ENCODE data around the gene ARMC6. TPM values are rescaled to one million over a fixed set of nuclear protein-coding genes. Genes with fewer than 3 reads are reported as not detected.

The ARMC6 gene
- polyA plus RNA-seq (2013, experiment 1 of 2), result 13.3 TPM
- polyA plus RNA-seq (2013, experiment 2 of 2), result 13.5 TPM

DNA sequence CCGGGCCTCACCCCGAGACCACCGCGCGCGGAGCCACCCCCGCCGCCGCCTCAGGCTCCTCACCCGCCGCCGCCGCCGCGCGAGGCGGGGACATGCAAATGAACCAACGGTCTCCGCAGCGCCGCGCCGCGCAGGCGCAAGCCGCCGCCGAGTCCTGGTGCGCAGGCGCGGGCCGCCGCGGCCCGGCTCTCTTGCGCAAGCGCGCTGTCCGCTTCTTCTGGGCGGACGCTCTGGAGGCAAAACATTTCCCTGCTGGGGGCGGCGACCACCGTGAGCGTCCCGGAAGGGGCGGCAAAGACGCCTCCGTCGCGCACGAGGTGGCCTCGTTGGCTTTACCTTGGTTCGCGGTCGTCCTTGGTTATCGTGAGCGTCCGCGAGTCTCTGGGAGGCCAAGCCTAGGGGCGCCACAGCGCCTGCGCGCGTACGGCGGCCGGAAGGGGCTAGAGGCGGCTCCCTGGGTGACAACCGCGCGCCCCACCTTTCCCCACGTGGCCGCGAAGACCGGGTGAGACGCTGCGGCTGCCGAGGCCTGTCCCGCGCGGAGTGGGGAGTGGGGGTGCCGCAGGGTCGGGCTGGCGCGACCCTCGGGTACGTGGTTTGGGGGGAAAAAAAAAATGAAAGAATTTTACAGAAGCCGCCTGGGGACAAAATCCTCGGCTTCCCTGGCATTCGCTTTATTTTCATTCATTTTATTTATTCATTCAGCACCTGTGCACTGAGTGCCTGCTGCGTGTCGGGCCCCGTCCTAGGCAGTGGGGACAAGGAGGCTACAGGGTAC lies at the start of gene ARMC6, which contains the start of gene SUGP2:
ARMC6 (plus strand) TSS at position 178 of the 778 bp plus-strand sequence. CDS start 607 bp downstream, outside the sequence.
SUGP2 (minus strand) TSS at position 92 of the 778 bp plus-strand sequence. CDS start 2,446 bp downstream, outside the sequence.
- peak within 1 kb of the TSS; percentile 84 for H2BK120ac ChIP-seq (ENCODE audit: low read depth, low read length)
- peak within 1 kb of the TSS; percentile 98 for H2BK5ac ChIP-seq (ENCODE audit: low read depth, low read length, poor library complexity, severe bottlenecking)
- peak within 1 kb of the TSS in 1 of 2 experiments; percentile 91 for H3K23ac ChIP-seq (ENCODE audit: low read length in 2 of 2)
- peak within 1 kb of the TSS; percentile 89 to 94 for H3K18ac ChIP-seq (ENCODE audit: low read depth in 1 of 2, low read length in 2 of 2)
- H3K4ac ChIP-seq (ENCODE audit: low read depth in 1 of 2, low read length in 2 of 2), result peak within 1 kb of the TSS; percentile 75 to 99
- H2AK5ac ChIP-seq (ENCODE audit: low read length, severe bottlenecking), result no peak within 1 kb of the TSS
- WGBS, result under 1% methylated on average over 83 of the region's 94 CpGs
- DNase-seq, result peak; percentile 85
- H3K4me3 ChIP-seq (ENCODE audit: insufficient read depth in 1 of 2, low read depth in 1 of 2, low read length in 2 of 2), result peak within 1 kb of the TSS; percentile 87 to 92
- peak within 1 kb of the TSS; percentile 88 for H2AFZ ChIP-seq (ENCODE audit: low read depth, low read length)
- peak within 1 kb of the TSS in 1 of 2 experiments; percentile 92 for H2BK12ac ChIP-seq (ENCODE audit: low read length in 2 of 2)
- H3K27ac ChIP-seq (ENCODE audit: low read length, poor library complexity, severe bottlenecking), result peak within 1 kb of the TSS; percentile 99
- H3K14ac ChIP-seq (ENCODE audit: low read length in 2 of 2), result peak within 1 kb of the TSS; percentile 86 to 97
- peak within 1 kb of the TSS; percentile 94 for H3K4me2 ChIP-seq (ENCODE audit: low read length, poor library complexity, severe bottlenecking)
- peaks cover 28% of the 10 kb centered on the region for H3K79me1 ChIP-seq (replicated peaks; ENCODE audit: low read length, poor library complexity, severe bottlenecking)
- H2BK15ac ChIP-seq (ENCODE audit: low read depth, poor library complexity, severe bottlenecking), result peak within 1 kb of the TSS; percentile 93
- no peaks in the 10 kb centered on the region for H3K9me3 ChIP-seq (ENCODE audit: control insufficient read depth, low read length)
- peak within 1 kb of the TSS; percentile 100 for H4K8ac ChIP-seq (ENCODE audit: low read length)
- peak within 1 kb of the TSS; percentile 95 for H3K9ac ChIP-seq (ENCODE audit: low read length)
- peaks cover 11% of the 10 kb centered on the region for H3K4me1 ChIP-seq (ENCODE audit: control insufficient read depth, insufficient read depth, low read depth, low read length)
- peaks cover 22 to 35% of the 10 kb centered on the region in 2 experiments for H3K36me3 ChIP-seq (ENCODE audit: control insufficient read depth in 1 of 2, insufficient read depth in 2 of 2, low read depth in 1 of 2, low read length in 2 of 2)
- H4K91ac ChIP-seq (ENCODE audit: low read length), result peak within 1 kb of the TSS; percentile 97
- H3K27me3 ChIP-seq (ENCODE audit: control insufficient read depth in 1 of 2, insufficient read depth in 1 of 2, low read length in 2 of 2), result no peaks in the 10 kb centered on the region

GRCh38 chr19:18984251-18984650 lies 49.2 kb upstream of the ARMC6 start:
- Histone ChIP-seq H3K14ac (ENCODE audit: low read length in 2 of 2) (no peak overlapping the region), H4K8ac (ENCODE audit: low read length) (no peak overlapping the region), H3K9ac (ENCODE audit: low read length) (no peak overlapping the region)

GRCh38 chr19:18985257-18985656 lies 48.1 kb upstream of the ARMC6 start:
- no peak for DNase-seq
- H3K18ac ChIP-seq (ENCODE audit: low read depth in 1 of 2, low read length in 2 of 2), result no peak overlapping the region
- H3K27ac ChIP-seq (ENCODE audit: low read length, poor library complexity, severe bottlenecking), result no peak overlapping the region
- H2BK120ac ChIP-seq (ENCODE audit: low read depth, low read length), result no peak overlapping the region
- H2BK15ac ChIP-seq (ENCODE audit: low read depth, poor library complexity, severe bottlenecking), result no peak overlapping the region
- H3K9ac ChIP-seq (ENCODE audit: low read length), result no peak overlapping the region
- H3K79me1 ChIP-seq (replicated peaks; ENCODE audit: low read length, poor library complexity, severe bottlenecking), result no peaks in the 10 kb centered on the region
- no peak overlapping the region for H3K4me3 ChIP-seq (ENCODE audit: insufficient read depth in 1 of 2, low read depth in 1 of 2, low read length in 2 of 2)
- no peak overlapping the region for H2AK5ac ChIP-seq (ENCODE audit: low read length, severe bottlenecking)
- no peak overlapping the region for H3K4me2 ChIP-seq (ENCODE audit: low read length, poor library complexity, severe bottlenecking)
- no peak overlapping the region for H2BK5ac ChIP-seq (ENCODE audit: low read depth, low read length, poor library complexity, severe bottlenecking)
- no peak overlapping the region for H3K4ac ChIP-seq (ENCODE audit: low read depth in 1 of 2, low read length in 2 of 2)
- H4K8ac ChIP-seq (ENCODE audit: low read length), result no peak overlapping the region
- peaks cover 6 to 22% of the 10 kb centered on the region in 2 experiments for H3K27me3 ChIP-seq (ENCODE audit: control insufficient read depth in 1 of 2, insufficient read depth in 1 of 2, low read length in 2 of 2)
- no peaks in the 10 kb centered on the region for H3K9me3 ChIP-seq (ENCODE audit: control insufficient read depth, low read length)
- H2BK12ac ChIP-seq (ENCODE audit: low read length in 2 of 2), result no peak overlapping the region
- H4K91ac ChIP-seq (ENCODE audit: low read length), result no peak overlapping the region
- H2AFZ ChIP-seq (ENCODE audit: low read depth, low read length), result no peak overlapping the region
- H3K4me1 ChIP-seq (ENCODE audit: control insufficient read depth, insufficient read depth, low read depth, low read length), result peaks cover 3% of the 10 kb centered on the region
- H3K23ac ChIP-seq (ENCODE audit: low read length in 2 of 2), result no peak overlapping the region
- H3K14ac ChIP-seq (ENCODE audit: low read length in 2 of 2), result no peak overlapping the region
- H3K36me3 ChIP-seq (ENCODE audit: control insufficient read depth in 1 of 2, insufficient read depth in 2 of 2, low read depth in 1 of 2, low read length in 2 of 2), result peaks cover under 1 to 5% of the 10 kb centered on the region in 2 experiments
- WGBS, result 98% methylated on average over 4 of the region's 7 CpGs

More at GRCh38 chr19:18984251-18984650, 49.2 kb upstream of the ARMC6 start:
- peaks cover 6 to 22% of the 10 kb centered on the region in 2 experiments for H3K27me3 ChIP-seq (ENCODE audit: control insufficient read depth in 1 of 2, insufficient read depth in 1 of 2, low read length in 2 of 2)
- 91% methylated on average over 3 of the region's 3 CpGs for WGBS
- no peaks in the 10 kb centered on the region for H3K9me3 ChIP-seq (ENCODE audit: control insufficient read depth, low read length)
- no peak overlapping the region for H2BK12ac ChIP-seq (ENCODE audit: low read length in 2 of 2)
- H3K4me2 ChIP-seq (ENCODE audit: low read length, poor library complexity, severe bottlenecking), result no peak overlapping the region
- no peak overlapping the region for H3K23ac ChIP-seq (ENCODE audit: low read length in 2 of 2)
- no peak overlapping the region for H3K27ac ChIP-seq (ENCODE audit: low read length, poor library complexity, severe bottlenecking)
- no peak overlapping the region for H2BK5ac ChIP-seq (ENCODE audit: low read depth, low read length, poor library complexity, severe bottlenecking)
- no peaks in the 10 kb centered on the region for H3K36me3 ChIP-seq (ENCODE audit: control insufficient read depth in 1 of 2, insufficient read depth in 2 of 2, low read depth in 1 of 2, low read length in 2 of 2)
- H2AFZ ChIP-seq (ENCODE audit: low read depth, low read length), result no peak overlapping the region
- no peak overlapping the region for H2BK120ac ChIP-seq (ENCODE audit: low read depth, low read length)
- no peak overlapping the region for H4K91ac ChIP-seq (ENCODE audit: low read length)
- H3K4me3 ChIP-seq (ENCODE audit: insufficient read depth in 1 of 2, low read depth in 1 of 2, low read length in 2 of 2), result no peak overlapping the region
- H2AK5ac ChIP-seq (ENCODE audit: low read length, severe bottlenecking), result no peak overlapping the region
- no peaks in the 10 kb centered on the region for H3K4me1 ChIP-seq (ENCODE audit: control insufficient read depth, insufficient read depth, low read depth, low read length)
- H3K79me1 ChIP-seq (replicated peaks; ENCODE audit: low read length, poor library complexity, severe bottlenecking), result no peaks in the 10 kb centered on the region
- H3K4ac ChIP-seq (ENCODE audit: low read depth in 1 of 2, low read length in 2 of 2), result no peak overlapping the region
- H3K18ac ChIP-seq (ENCODE audit: low read depth in 1 of 2, low read length in 2 of 2), result no peak overlapping the region
- no peak overlapping the region for H2BK15ac ChIP-seq (ENCODE audit: low read depth, poor library complexity, severe bottlenecking)
- no peak for DNase-seq

DNA sequence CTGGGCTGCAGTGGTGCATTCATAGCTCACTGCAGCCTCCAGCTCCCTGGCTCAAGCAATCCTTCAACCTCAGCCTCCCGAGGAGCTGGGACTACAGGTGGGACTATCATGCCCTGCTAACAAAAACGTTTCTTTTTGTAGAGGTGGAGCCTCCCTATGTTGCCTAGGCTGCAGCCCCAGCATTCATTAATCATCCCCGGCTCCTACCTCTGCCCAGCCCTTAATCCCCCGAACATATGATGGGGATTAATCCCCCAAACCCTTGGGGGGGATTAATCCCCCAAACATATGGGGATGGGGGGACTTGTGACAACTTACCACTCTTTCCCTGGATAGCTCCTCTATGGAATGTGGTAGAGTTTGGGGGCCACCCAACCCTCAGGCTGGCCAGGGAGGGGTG lies 45.9 kb upstream of the ARMC6 start:
- 52% methylated on average over 2 of the region's 4 CpGs for WGBS
- no peak overlapping the region for H4K8ac ChIP-seq (ENCODE audit: low read length)
- no peak overlapping the region for H3K27ac ChIP-seq (ENCODE audit: low read length, poor library complexity, severe bottlenecking)

More for the DNA sequence above, 45.9 kb upstream of the ARMC6 start:
- Histone ChIP-seq H2AK5ac (ENCODE audit: low read length, severe bottlenecking) (no peak overlapping the region), H2AFZ (ENCODE audit: low read depth, low read length) (no peak overlapping the region), H3K4me3 (ENCODE audit: insufficient read depth in 1 of 2, low read depth in 1 of 2, low read length in 2 of 2) (no peak overlapping the region), H3K27me3 (ENCODE audit: control insufficient read depth in 1 of 2, insufficient read depth in 1 of 2, low read length in 2 of 2) (peaks cover 4 to 21% of the 10 kb centered on the region in 2 experiments), H2BK12ac (ENCODE audit: low read length in 2 of 2) (no peak overlapping the region), H3K18ac (ENCODE audit: low read depth in 1 of 2, low read length in 2 of 2) (no peak overlapping the region), H3K23ac (ENCODE audit: low read length in 2 of 2) (no peak overlapping the region), H3K4me1 (ENCODE audit: control insufficient read depth, insufficient read depth, low read depth, low read length) (peaks cover 3% of the 10 kb centered on the region), H2BK5ac (ENCODE audit: low read depth, low read length, poor library complexity, severe bottlenecking) (no peak overlapping the region), H2BK120ac (ENCODE audit: low read depth, low read length) (no peak overlapping the region), H2BK15ac (ENCODE audit: low read depth, poor library complexity, severe bottlenecking) (no peak overlapping the region), H3K14ac (ENCODE audit: low read length in 2 of 2) (no peak overlapping the region), H3K9me3 (ENCODE audit: control insufficient read depth, low read length) (no peaks in the 10 kb centered on the region), H3K4ac (ENCODE audit: low read depth in 1 of 2, low read length in 2 of 2) (no peak overlapping the region), H3K36me3 (ENCODE audit: control insufficient read depth in 1 of 2, insufficient read depth in 2 of 2, low read depth in 1 of 2, low read length in 2 of 2) (peaks cover 17 to 20% of the 10 kb centered on the region in 2 experiments), H3K79me1 (replicated peaks; ENCODE audit: low read length, poor library complexity, severe bottlenecking) (no peaks in the 10 kb centered on the region), H4K91ac (ENCODE audit: low read length) (no peak overlapping the region), H3K4me2 (ENCODE audit: low read length, poor library complexity, severe bottlenecking) (no peak overlapping the region), H3K9ac (ENCODE audit: low read length) (no peak overlapping the region)
- DNase-seq, result no peak

All from mesenchymal stem cell (in vitro differentiated cells and primary cell).